Loucy (cell line): ENCODE data around the gene CRYGS.

Source experiments
- H2AFZ ChIP-seq: fragments of 200-600 bp; sonication (generic); 2 replicates; pipeline ENCODE4 v1.6.0; 2016; ENCODE audit warnings: antibody characterized with exemption, mild to moderate bottlenecking, low read length, moderate library complexity
- H3F3A ChIP-seq: fragments of 200-600 bp; 2 replicates; pipeline ENCODE4 v1.6.0; 2016; ENCODE audit warnings: antibody characterized with exemption, low read depth, mild to moderate bottlenecking
- H3K27me3 ChIP-seq: fragments of 200-600 bp; sonication (generic); 2 replicates; pipeline ENCODE4 v1.6.1; 2014; ENCODE audit warnings: low read length, mild to moderate bottlenecking; ENCODE audit not compliant: insufficient read depth, poor library complexity, severe bottlenecking
- H3K36me3 ChIP-seq: fragments of 200-600 bp; sonication (generic); 2 replicates; pipeline ENCODE4 v1.6.1; 2016; ENCODE audit warnings: low read length; ENCODE audit not compliant: insufficient read depth
- H3K4me1 ChIP-seq: fragments of 200-600 bp; sonication (generic); 2 replicates; pipeline ENCODE4 v1.5.1; 2014; ENCODE audit warnings: low read length, mild to moderate bottlenecking; ENCODE audit not compliant: insufficient read depth, poor library complexity, severe bottlenecking
- H3K4me2 ChIP-seq: fragments of 200-600 bp; sonication (generic); 2 replicates; pipeline ENCODE4 v1.6.0; 2014; ENCODE audit warnings: antibody characterized with exemption, low read length, low read depth, mild to moderate bottlenecking; ENCODE audit not compliant: poor library complexity, severe bottlenecking
- H3K4me3 ChIP-seq: fragments of 200-600 bp; sonication (generic); 2 replicates; pipeline ENCODE4 v1.5.1; 2014; ENCODE audit warnings: low read length, mild to moderate bottlenecking, mixed read lengths; ENCODE audit not compliant: poor library complexity, severe bottlenecking
- H3K79me2 ChIP-seq: fragments of 200-600 bp; sonication (generic); 2 replicates; pipeline ENCODE4 v1.6.1; 2014; ENCODE audit warnings: low read length; ENCODE audit not compliant: insufficient read depth
- H3K9ac ChIP-seq: fragments of 200-600 bp; sonication (generic); 2 replicates; pipeline ENCODE4 v1.6.0; 2014; ENCODE audit warnings: mild to moderate bottlenecking, low read depth, low read length, moderate library complexity; ENCODE audit not compliant: poor library complexity, severe bottlenecking
- H3K9me2 ChIP-seq: fragments of 200-600 bp; sonication (generic); replicated peaks from 2 replicates; pipeline ENCODE4 v1.6.1; 2016; ENCODE audit warnings: low read depth, low read length, mixed read lengths
- H3K9me3 ChIP-seq: fragments of 200-600 bp; sonication (generic); 2 replicates; pipeline ENCODE4 v1.6.1; 2014; ENCODE audit warnings: mild to moderate bottlenecking, antibody characterized with exemption, low read length, low read depth; ENCODE audit not compliant: insufficient read depth
- H4K20me1 ChIP-seq: fragments of 200-600 bp; sonication (generic); 2 replicates; pipeline ENCODE4 v1.6.0; 2014; ENCODE audit warnings: antibody characterized with exemption, low read length, mild to moderate bottlenecking; ENCODE audit not compliant: insufficient read depth, poor library complexity, severe bottlenecking
- EZH2phosphoT487 ChIP-seq: fragments of 200-600 bp; IDR thresholded peaks from 2 replicates; pipeline ENCODE4 v1.6.1; 2018; ENCODE audit warnings: antibody characterized with exemption, mild to moderate bottlenecking, moderate library complexity, borderline replicate concordance
- TF ChIP-seq, protein P1 (sequence below): fragments of 200-600 bp; sonication (generic); conservative IDR thresholded peaks from 2 replicates; pipeline ENCODE4 v1.5.1; 2014; ENCODE audit warnings: mild to moderate bottlenecking, antibody characterized with exemption, low read length

The CRYGS gene

DNA sequence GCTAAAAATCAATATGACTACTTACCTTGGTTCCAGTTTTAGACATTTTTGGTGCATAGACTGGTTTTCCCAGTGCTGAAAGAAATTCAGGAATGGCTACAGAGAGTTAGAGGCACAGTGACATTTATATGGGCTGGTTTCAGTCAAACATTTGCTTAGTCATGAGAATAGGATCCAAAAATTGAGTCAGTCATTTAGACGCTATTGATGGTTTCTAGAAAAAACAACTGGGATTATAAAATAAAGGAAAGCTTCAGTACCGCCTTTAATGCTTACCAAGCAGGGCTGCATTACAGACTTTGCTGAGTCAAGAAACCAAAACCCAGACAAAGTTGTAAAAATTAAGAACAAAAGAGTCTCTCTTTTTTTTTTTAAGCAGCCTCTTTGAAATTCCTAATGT lies at the start of gene CRYGS:
CRYGS (minus strand) TSS at position 100 of the 400 bp plus-strand sequence; CDS start at position 46, 54 bp downstream.
- Histone ChIP-seq H3K4me3 (no peak within 1 kb of the TSS), H3K9me3 (no peaks in the 10 kb centered on the region), H3K79me2 (no peaks in the 10 kb centered on the region), H3K4me2 (no peak within 1 kb of the TSS), H3K4me1 (peaks cover 16% of the 10 kb centered on the region), H2AFZ (no peak within 1 kb of the TSS), H4K20me1 (no peaks in the 10 kb centered on the region), H3K9ac (no peak within 1 kb of the TSS), H3K27me3 (no peaks in the 10 kb centered on the region), H3F3A (no peaks in the 10 kb centered on the region), H3K36me3 (peaks cover 3% of the 10 kb centered on the region; the same call in 1 of the 2 replicates), H3K9me2 (no peaks in the 10 kb centered on the region)
- TF ChIP-seq EZH2phosphoT487 = no peak
- TF ChIP-seq, protein P1, sequence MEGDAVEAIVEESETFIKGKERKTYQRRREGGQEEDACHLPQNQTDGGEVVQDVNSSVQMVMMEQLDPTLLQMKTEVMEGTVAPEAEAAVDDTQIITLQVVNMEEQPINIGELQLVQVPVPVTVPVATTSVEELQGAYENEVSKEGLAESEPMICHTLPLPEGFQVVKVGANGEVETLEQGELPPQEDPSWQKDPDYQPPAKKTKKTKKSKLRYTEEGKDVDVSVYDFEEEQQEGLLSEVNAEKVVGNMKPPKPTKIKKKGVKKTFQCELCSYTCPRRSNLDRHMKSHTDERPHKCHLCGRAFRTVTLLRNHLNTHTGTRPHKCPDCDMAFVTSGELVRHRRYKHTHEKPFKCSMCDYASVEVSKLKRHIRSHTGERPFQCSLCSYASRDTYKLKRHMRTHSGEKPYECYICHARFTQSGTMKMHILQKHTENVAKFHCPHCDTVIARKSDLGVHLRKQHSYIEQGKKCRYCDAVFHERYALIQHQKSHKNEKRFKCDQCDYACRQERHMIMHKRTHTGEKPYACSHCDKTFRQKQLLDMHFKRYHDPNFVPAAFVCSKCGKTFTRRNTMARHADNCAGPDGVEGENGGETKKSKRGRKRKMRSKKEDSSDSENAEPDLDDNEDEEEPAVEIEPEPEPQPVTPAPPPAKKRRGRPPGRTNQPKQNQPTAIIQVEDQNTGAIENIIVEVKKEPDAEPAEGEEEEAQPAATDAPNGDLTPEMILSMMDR = no peak

DNA sequence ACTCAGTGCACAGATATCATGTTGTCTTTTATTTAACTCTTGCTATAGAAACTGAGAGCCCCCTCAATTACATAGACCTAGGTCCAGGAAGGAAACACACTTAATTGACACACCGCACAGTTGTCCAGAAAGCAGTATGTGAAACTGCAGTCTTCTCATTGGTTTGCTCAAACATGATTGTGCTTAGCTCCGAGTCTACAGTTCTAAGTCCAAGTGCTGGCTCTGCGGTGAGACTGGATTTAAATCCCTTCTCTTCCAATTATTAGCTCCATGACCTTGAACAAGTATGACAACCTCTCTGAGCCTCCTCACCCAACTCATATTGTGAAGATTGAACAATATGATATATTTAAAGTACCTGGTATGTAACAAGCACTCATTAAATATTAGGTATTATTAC lies 49.7 kb upstream of the CRYGS start:
- Histone ChIP-seq H3K9me3 (no peaks in the 10 kb centered on the region), H4K20me1 (no peaks in the 10 kb centered on the region), H3K4me1 (peaks cover 7% of the 10 kb centered on the region), H3K9ac (no peak overlapping the region), H2AFZ (no peak overlapping the region), H3K79me2 (no peaks in the 10 kb centered on the region), H3K36me3 (no peaks in the 10 kb centered on the region), H3K4me3 (no peak overlapping the region), H3K9me2 (no peaks in the 10 kb centered on the region), H3K27me3 (no peaks in the 10 kb centered on the region), H3F3A (no peaks in the 10 kb centered on the region), H3K4me2 (no peak overlapping the region)
- TF ChIP-seq, protein P1 = no peak
- no peak for TF ChIP-seq EZH2phosphoT487

DNA sequence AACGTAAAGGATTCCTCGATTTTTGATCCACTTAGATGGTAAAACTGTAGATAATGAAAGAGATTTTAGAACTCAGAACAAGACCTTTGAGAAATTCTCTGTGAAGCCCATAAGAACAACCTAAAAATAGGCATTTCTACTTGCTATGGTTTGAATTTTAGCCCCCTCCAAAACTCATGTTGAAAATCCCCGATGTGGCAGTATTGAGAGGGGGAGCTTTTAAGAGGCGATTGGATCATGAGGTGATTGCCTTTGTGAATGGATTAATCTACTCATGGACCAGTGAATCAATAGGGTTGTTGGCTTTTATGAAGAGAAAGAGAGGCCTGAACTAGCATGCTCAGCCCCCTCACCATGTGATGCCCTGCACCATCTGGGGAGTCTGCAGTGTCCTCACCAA lies 48.5 kb upstream of the CRYGS start:
- TF ChIP-seq, protein P1 = no peak
- no peak for TF ChIP-seq EZH2phosphoT487
- Histone ChIP-seq H3K4me3 (no peak overlapping the region), H3K4me2 (no peak overlapping the region), H3F3A (no peaks in the 10 kb centered on the region), H3K79me2 (no peaks in the 10 kb centered on the region), H2AFZ (no peak overlapping the region), H3K4me1 (peaks cover 7% of the 10 kb centered on the region), H3K36me3 (no peaks in the 10 kb centered on the region), H3K27me3 (no peaks in the 10 kb centered on the region), H3K9me3 (no peaks in the 10 kb centered on the region), H3K9ac (no peak overlapping the region), H4K20me1 (no peaks in the 10 kb centered on the region), H3K9me2 (no peaks in the 10 kb centered on the region)
